ENCODE data around the gene GINS1. TPM values are rescaled to one million over a fixed set of nuclear protein-coding genes. Genes with fewer than 3 reads are reported as not detected.

GINS1 gene
- total and polyA plus RNA-seq, 2 of the 13 experiments (the other 11 are each of a cell fraction or from before 2014, with no cell fraction given) = 14.6 to 59.9 TPM

- TF ChIP-seq ZHX2 (IDR thresholded peaks at IDR 0.05; ENCODE audit: low read depth) (no peak), ZHX2 (CRISPR knock-in tag; IDR thresholded peaks at IDR 0.05; ENCODE audit: borderline replicate concordance) (no peak), KMT2A (CRISPR knock-in tag; IDR thresholded peaks at IDR 0.05) (no peak), ZNF20 (CRISPR knock-in tag; IDR thresholded peaks at IDR 0.05) (no peak), GLI4 (CRISPR knock-in tag; IDR thresholded peaks at IDR 0.05; ENCODE audit: borderline replicate concordance) (no peak), ZNF644 (CRISPR knock-in tag; IDR thresholded peaks at IDR 0.05; ENCODE audit: low read depth) (no peak), ZNF563 (CRISPR knock-in tag; IDR thresholded peaks at IDR 0.05) (no peak), ZNF891 (CRISPR knock-in tag; IDR thresholded peaks at IDR 0.05) (no peak), ZNF333 (CRISPR knock-in tag; IDR thresholded peaks at IDR 0.05; ENCODE audit: borderline replicate concordance) (no peak), ZBTB38 (CRISPR knock-in tag; IDR thresholded peaks at IDR 0.05) (peak; percentile 53; the same call in 1 of the 2 replicates), ATRX (CRISPR knock-in tag; IDR thresholded peaks at IDR 0.05; ENCODE audit: borderline replicate concordance) (no peak), RBM22 (optimal IDR thresholded peaks at IDR 0.05; ENCODE audit: low read length) (peak; percentile 42)
Measured at GRCh38 chr20:25476106-25477013, 68.9 kb downstream of the GINS1 start (continued).

All from HepG2 (cell line).